Measurements from ENCODE around the gene ST8SIA6.

ST8SIA6 gene

GRCh38 chr10:17423632-17424186 lies 30.7 kb downstream of the ST8SIA6 start:
- CTCF ChIA-PET, result interaction anchor here (1.0 kb wide), 1 partner anchor 134 kb away, joined by 3 read pairs; no protein-coding TSS in a partner anchor

GRCh38 chr10:17422931-17423330 lies 31.5 kb downstream of the ST8SIA6 start:
- CTCF ChIA-PET, result interaction anchor here (1.0 kb wide), 1 partner anchor 133 kb away, joined by 3 read pairs; no protein-coding TSS in a partner anchor

More at GRCh38 chr10:17423632-17424186, 30.7 kb downstream of the ST8SIA6 start:
- POLR2A ChIA-PET (ENCODE audit: low non-redundant PET), result no interaction called here
- no peak overlapping the region for H3K27ac ChIP-seq
- TF ChIP-seq CTCF (conservative IDR thresholded peaks at IDR 0.05; ENCODE audit: low read depth), result no peak
- no peak for DNase-seq (ENCODE audit: low spot score)

GRCh38 chr10:17418249-17418648 lies 36.1 kb downstream of the ST8SIA6 start:
- ChIA-PET POLR2A (ENCODE audit: low non-redundant PET) (no interaction called here), CTCF (interaction anchor here (0.6 kb wide), 1 partner anchor 14 kb away, joined by 4 read pairs; no protein-coding TSS in a partner anchor)
- no peak for TF ChIP-seq CTCF (conservative IDR thresholded peaks at IDR 0.05; ENCODE audit: low read depth)
- H3K27ac ChIP-seq, result no peak overlapping the region
- DNase-seq (ENCODE audit: low spot score), result no peak

More at GRCh38 chr10:17422931-17423330, 31.5 kb downstream of the ST8SIA6 start:
- DNase-seq (ENCODE audit: low spot score), result no peak
- POLR2A ChIA-PET (ENCODE audit: low non-redundant PET), result no interaction called here
- TF ChIP-seq CTCF (conservative IDR thresholded peaks at IDR 0.05; ENCODE audit: low read depth), result no peak
- no peak overlapping the region for H3K27ac ChIP-seq

- DNase-seq (ENCODE audit: low spot score), result no peak
- no peak for TF ChIP-seq CTCF (conservative IDR thresholded peaks at IDR 0.05; ENCODE audit: low read depth)
- no peak overlapping the region for H3K27ac ChIP-seq
- ChIA-PET CTCF (no interaction called here), POLR2A (ENCODE audit: low non-redundant PET) (no interaction called here)
These were observed 37.8 kb downstream of the ST8SIA6 start for GRCh38 chr10:17416442-17417211.

GRCh38 chr10:17415046-17415658 lies 39.2 kb downstream of the ST8SIA6 start:
- CTCF ChIA-PET, result no interaction called here
- H3K27ac ChIP-seq, result no peak overlapping the region
- no peak for DNase-seq (ENCODE audit: low spot score)

More at GRCh38 chr10:17415046-17415658, 39.2 kb downstream of the ST8SIA6 start:
- TF ChIP-seq CTCF (conservative IDR thresholded peaks at IDR 0.05; ENCODE audit: low read depth), result no peak
- POLR2A ChIA-PET (ENCODE audit: low non-redundant PET), result no interaction called here
